B cell (primary cell): ENCODE results near the gene FBXO42.

Source experiments
- CTCF ChIP-seq: fragments of 200-600 bp; IDR thresholded peaks from one replicate; pipeline ENCODE4 v1.8.0; 2022; ENCODE audit warnings: antibody characterized with exemption, mild to moderate bottlenecking
- EZH2 ChIP-seq: IDR thresholded peaks from 2 replicates; pipeline ENCODE4 v1.6.1; 2012; ENCODE audit warnings: borderline replicate concordance, low read depth, mild to moderate bottlenecking, moderate library complexity, low read length; ENCODE audit not compliant: insufficient read depth, poor library complexity, severe bottlenecking

- TF ChIP-seq CTCF (no peak), EZH2 (no peak)
These were observed 66.2 kb downstream of the FBXO42 start for GRCh38 chr1:16286122-16286521.
